CD4-positive, alpha-beta T cell treated with Interleukin-6 for 4 hours (primary cell): ENCODE results near the gene SH3PXD2A.

ENCODE experiments used
- DNase-seq: peaks from one replicate; pipeline ENCODE4 v3.0.0-alpha.2; 2020; ENCODE audit warnings: mixed read lengths

SH3PXD2A gene

DNA sequence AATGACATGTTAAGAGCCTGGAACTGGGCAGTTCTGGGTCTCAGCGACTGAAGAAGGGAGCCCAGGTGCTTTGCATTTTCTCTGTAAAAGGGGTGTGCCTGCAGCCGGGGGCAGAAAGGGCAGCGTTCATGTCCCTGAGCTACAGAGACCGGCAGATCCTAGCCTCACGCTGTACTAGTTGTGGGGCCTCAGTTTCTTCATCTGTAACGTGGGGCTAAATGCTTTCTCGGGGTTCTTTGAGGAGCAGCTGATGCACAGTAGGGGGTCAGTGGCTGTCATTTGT, 282.2 kb downstream of the SH3PXD2A start:
- no peak for DNase-seq

DNA sequence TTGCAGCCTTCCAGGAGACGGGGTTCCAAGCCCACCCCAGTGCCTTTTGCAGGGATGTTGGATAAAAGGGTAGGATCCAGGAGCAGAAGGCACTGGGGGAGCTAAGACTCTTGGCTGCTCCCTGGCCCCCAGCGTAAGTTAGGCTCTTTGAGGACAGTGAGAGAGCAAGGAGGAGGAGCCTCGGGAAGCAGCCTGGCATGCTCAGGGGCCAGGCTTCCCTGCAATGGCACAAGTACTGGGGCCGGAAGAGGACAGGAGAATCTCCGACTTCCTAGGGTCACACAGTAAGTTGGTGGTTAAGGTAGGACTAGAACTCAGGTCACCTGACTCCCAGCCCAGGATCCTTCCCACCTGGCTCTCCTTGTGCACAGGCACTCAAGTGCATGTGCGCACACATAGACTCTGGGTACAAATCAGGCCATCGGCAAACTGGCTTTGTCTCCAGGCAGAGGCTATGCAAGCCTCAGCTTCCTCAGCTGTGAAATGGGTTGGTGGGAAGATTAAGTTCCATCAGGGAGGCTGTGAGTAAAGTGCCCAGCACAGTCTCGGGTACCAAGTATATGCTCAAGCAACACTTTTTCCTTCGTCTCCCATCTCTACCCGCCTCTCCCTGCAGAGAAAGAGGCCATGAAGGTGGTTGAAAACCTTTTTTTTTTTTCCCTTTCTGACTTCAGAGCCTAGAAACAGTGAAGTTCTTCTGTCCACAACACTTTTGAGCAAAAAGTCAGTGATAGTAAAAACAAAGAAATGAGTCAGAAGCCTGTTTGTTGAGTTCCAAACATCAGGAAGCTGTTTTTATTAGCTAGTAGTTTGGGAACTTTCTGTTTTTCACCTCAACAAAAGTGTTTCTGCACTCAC, 282.8 kb downstream of the SH3PXD2A start:
- no peak for DNase-seq

DNA sequence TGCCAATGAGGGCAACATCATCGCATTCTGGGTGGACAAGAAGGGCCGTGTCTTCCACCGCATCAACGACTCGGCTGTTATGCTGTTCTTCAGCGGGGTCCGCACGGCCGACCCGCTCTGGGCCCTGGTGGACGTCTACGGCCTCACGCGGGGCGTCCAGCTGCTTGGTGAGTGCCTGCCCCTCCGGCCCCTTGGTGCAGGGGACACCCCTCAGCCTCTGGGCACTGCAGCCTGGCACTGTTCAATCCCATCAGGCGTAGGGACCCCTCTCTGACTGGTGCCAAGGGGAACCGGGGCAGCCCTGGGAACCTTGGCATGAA, 283.8 kb downstream of the SH3PXD2A start:
- no peak for DNase-seq

DNA sequence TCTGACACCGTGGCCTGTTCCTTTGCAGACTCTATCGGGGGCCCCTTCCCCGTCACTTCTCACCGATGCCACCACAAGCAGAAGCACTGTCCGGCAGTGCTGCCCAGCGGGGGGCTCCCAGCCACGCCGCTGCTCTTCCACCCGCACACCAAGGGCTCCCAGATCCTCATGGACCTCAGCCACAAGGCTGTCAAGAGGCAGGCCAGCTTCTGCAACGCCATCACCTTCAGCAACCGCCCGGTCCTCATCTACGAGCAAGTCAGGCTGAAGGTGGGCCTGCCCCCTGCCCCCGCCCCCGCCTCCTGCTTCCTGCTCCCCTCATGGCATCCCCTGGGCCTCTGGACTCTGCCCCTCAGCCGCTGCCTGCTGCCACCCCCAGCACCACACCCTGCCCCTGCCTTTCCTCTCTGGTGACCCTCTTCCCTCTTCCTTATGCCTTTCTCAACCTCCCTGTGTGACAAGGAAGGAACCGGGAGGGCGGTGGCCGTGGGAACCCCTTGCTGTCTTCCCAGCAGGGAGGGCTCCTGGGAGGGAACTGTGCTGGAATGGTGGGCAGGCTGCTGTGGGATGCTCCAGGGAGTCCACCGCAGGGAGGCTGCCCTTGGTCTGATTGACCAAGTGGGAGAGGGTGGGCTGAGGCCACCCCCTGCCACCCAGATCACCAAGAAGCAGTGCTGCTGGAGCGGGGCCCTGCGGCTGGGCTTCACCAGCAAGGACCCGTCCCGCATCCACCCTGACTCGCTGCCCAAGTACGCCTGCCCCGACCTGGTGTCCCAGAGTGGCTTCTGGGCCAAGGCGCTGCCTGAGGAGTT, 284.3 kb downstream of the SH3PXD2A start:
- DNase-seq: no peak

DNA sequence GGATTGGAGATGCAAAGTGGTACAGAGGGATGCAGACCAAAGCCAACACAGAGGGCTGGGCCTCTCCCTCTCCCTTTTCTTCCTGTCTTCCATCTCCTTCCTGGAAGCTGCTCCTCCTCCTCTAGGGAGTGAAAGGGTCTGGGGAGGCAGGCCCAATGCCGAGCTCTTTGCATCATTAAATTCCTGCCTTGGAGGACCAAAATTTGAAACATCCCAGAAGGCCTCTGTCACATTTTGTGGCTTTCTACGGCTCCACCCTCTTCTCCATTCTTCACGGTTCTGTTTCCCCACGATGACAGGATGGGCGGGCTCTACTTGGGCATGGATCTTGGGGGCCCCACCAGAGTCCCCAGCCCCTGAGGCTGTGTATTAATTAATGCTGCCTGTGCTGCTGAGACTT, 285.5 kb downstream of the SH3PXD2A start:
- no peak for DNase-seq

DNA sequence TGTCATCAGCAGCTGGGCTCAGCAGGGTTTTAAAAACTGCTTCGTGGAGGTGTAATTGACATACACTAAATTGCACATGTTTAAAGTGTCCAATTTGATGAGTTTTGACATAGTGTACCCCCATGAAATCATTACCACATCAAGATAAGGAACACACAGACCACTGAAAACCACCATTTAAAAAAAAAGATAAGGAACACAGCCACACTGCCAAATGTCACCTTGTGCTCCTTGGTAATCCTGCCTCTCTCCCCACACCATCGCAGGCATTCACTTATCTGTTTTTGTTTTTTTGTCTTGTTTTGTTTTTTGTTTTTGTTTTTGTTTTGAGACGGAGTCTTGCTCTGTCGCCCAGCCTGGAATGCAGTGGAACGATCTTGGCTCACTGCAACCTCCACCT, 286.9 kb downstream of the SH3PXD2A start:
- DNase-seq: no peak

DNA sequence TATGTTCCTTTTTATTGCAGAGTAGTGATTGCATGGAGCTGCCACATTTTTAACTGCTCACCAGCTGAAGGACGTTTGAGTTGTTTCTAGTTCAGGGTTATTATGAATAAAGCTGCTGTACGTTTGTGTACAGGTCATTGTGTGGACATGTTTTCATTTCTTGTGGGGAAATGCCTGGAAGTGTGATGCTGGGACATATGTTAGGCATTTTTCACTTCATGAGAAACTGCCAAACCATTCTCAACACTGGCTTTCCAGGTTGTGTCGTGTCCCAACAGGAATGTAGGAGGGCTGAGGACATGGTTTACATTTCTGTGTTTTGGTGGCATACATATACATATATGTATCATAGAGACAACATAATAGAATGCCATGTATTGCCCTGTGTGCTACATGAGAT, 288.8 kb downstream of the SH3PXD2A start:
- DNase-seq: no peak

DNA sequence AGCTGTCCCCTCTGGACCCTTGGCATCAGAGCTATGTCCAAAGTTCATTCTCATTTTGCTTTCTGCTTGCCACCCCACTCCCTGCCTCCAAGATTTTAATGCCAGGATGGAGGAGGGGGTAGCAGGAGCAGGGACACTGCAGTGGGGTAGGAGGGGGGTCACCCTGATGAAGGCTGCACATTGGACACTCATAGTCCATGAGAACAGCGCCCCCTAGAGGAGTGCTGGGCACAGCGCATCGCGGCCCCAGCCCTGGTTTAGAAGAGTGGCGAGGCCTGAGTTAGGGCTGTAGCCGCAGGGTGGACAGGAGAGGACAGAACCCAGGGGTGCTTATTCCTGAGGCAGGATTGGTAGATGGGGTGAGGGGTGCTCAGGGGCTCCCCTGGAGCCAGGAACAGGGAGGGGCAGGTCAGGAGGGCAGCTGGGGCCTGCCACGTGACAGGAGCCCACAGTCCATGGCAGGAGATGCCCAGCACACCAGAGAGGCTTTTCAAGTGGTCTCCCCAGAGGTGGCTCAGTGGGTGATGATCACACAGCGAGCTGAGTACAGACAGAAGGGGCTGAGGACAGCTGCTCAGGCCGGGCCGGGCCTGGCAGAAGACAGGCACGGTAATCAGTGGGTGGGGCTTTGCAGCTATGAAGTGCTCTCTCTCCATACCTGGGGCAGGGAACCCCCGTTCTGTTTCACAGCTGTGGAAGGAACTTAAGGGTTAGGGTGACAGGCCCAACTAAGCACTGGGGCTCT, 290.4 kb downstream of the SH3PXD2A start:
- DNase-seq: peak; percentile 9

DNA sequence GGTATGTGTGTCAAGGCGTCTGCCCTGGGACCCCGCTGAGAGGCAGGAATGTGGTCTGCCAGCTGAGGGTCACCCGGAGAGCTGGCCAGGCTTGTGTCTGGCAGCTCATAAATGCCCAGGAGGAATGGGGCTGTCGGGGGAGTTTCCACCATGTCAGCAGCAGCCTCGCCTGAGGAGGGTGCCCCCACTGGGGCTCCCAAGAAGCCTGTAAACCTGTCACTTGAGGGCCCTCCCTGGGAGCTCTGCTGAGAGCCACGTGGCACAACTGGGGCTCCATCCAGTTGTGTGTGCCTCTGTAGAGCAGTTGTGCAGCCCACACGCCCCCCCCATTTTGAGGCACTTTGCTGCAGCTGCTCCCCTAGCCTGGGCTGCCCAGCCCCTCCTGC, 291.3 kb downstream of the SH3PXD2A start:
- DNase-seq: no peak

DNA sequence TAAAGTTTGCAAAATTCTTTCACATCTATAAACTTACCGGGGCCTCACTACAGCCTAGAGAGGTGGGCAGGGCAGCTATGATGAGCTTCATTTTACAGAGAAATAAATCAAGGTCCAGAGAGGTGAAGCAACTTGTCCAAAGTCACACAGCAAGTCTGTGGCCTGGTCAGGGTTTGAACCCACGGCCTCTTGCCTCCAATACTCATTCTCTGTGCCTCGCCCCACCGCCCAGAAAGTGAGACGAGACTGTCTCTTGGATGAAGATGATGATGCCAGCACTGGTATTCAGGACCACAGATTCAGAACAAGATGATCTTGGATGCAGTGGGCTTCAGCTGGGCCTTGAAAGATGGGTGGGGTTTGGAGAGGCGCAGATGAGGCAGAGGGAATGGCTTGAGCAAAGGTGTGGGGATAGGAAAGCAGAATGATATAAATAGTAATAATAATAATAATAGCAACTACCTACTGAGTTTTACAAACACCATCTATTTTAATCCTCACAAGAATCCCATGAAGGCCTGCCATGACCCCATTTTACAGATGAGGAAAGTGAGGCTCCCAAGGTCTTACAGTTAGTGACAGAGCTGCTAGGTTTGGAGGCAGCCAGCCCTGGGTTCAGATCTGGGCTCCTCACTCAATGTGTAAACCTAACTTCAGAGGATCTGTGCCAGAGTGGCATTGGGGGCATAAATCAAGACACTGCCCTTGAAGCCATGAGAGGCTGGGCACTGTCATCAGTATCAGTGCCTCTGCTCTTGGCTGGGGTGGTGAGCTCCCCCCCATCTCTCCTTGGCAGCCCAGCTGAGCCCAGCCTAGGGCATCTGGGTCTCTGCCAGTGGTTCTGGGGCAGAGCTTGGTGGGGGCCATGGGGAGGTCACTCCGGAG, 291.9 kb downstream of the SH3PXD2A start:
- DNase-seq: no peak

DNA sequence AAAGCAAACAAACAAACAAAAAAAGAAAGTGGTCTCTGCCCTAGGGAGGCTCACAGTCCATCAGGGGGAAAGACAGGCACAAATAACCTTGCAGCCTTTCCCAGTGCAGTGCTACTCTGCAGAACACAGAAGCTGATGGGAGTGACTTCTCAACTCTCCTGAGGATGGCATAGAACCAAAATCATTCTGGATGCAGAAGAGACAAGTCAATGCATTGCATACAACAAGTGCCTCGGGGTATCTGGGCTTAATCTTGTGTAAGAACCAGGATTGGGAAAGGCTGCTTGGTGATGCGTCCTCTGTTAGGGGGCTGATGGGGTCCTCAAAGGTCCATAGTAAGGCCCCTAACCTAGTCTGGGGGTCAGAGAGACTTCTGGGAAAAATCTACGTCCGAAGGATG, 293.0 kb downstream of the SH3PXD2A start:
- no peak for DNase-seq

DNA sequence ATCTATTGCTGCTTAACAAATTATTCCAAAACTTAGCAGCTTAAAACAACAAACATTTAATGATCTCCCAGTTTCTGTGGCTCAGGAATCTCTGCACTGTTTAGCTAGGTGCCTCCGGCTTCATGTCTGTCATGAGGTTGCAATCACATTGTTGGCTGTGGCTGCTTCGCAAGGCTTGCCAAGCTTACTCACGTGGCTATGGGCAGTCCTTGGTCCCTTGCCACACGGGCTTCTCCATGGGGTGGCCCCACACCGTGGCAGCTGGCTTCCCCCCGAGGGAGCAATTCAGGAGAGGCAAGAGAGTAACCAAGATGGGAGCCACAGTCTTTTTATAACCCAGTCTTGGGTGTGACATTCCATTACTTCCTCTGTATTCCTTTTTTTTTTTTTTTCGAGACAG, 294.5 kb downstream of the SH3PXD2A start:
- no peak for DNase-seq

DNA sequence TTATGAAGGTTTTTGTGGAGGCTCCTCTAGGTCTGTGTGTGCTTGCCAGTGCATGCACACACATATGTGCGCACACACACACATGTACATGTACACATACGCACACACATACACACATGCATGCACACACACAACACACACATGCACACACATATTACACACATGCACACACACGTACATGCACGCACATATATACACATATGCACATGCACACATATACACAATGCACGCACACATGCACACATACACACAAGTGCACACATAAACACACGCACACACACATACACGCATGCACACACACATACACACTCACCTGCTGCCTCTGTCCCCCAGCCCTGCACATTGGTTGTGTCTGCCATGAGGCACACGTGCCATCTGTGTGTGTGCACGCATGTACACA, 295.6 kb downstream of the SH3PXD2A start:
- DNase-seq: no peak

DNA sequence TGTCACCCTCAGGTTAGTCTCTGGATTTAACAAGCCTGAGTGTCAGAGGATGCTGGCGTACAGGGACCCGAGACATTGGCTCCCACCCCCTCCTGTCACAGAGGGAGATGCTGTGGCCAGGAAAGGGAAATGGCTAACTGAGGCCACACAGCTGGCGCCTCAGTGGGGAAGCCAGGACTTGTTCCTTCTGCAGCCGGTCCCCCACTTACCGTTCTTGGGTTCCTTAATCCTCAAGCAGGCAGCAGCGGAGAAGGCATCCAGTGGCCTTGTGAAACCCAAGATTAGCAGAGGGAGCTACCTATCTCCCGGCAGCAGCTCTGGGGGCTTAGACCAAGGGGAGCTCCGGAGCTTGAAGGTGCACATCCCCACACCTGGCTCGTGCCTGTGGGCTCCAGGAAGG, 296.5 kb downstream of the SH3PXD2A start:
- no peak for DNase-seq

DNA sequence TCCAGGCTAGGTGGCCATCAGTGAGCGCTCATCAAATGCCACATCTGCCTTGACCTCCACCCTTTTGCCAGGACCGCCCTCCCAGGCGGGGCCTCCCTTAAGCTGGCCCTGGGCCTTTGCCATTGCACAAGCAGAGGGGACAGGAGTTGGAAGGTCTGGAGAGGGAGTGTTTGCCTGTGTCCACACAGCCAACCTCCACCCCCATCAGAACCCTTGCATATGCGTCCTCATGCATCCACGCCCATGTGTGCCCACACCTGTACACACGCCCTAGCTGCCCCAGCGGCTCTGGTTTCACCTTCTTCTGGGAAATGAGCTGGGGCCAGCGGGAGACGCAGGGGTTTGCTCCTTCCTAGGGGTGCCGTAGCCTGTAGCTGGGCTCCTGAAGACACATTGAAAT, 297.9 kb downstream of the SH3PXD2A start:
- no peak for DNase-seq

DNA sequence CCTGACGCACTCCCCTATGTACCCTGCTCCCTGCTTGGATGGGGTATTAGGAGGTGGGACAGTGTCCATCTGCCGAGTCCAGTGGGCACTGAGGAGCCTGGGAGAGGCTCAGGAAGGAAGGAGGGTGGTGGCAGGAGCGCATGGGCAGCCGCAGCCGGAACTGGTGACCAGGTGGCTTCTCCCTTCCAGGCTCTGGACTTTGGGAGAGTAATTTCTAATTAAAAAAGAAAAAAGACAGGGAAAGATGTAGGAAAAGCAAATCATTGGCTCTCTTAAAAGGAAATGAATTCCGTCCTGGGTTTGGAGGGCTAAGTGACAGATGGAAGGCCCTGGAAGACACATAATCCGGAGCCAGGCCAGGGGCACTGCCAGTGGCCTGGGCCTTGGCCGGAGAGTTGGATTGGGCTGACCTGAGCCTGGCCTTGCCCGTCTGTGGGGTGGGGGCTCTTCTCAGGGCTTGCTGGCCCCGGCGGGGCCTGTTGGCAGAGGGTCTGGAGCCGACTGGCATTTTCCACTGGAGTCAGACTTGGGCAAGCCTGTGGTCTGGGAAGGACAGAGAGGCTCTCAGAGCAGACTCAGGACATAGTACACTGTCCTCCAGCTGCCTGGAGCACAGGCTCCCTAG, 298.9 kb downstream of the SH3PXD2A start:
- DNase-seq: no peak

DNA sequence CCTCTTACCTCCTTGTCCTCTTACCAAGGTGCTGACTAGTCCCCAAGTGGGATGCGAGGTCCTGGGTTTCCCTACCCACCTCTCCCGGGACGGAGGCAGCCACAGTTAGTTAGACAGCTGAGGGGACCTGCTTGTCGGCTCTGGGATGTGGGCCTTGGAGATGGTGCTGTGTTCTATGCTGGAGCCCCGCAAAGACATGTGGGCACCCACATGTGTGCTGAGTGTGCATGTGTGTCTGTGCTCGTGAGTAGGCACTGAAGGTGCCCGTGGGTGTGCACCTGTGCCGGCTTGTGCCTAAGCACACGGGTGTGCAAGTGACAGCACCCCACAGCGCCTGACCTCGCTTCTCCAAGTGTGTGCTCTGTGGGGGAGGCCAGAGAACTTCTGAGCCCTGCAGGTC, 299.7 kb downstream of the SH3PXD2A start:
- no peak for DNase-seq

DNA sequence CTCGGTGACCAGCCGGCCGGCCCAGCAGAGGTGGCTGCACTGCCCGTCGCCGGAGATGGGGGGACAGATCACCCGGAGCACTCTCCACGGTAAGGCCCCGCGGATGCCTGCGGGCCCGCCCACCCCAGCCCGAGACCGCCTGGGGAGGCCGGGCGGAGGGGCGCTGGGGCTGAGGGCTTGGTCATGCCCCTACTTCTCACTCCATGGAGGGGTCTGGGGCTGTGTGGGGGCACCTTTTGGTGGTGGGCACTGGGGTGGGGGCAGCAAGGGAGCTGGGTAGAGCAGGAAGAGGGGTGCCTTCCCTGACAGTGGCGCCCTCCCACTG, 300.1 kb downstream of the SH3PXD2A start:
- no peak for DNase-seq

DNA sequence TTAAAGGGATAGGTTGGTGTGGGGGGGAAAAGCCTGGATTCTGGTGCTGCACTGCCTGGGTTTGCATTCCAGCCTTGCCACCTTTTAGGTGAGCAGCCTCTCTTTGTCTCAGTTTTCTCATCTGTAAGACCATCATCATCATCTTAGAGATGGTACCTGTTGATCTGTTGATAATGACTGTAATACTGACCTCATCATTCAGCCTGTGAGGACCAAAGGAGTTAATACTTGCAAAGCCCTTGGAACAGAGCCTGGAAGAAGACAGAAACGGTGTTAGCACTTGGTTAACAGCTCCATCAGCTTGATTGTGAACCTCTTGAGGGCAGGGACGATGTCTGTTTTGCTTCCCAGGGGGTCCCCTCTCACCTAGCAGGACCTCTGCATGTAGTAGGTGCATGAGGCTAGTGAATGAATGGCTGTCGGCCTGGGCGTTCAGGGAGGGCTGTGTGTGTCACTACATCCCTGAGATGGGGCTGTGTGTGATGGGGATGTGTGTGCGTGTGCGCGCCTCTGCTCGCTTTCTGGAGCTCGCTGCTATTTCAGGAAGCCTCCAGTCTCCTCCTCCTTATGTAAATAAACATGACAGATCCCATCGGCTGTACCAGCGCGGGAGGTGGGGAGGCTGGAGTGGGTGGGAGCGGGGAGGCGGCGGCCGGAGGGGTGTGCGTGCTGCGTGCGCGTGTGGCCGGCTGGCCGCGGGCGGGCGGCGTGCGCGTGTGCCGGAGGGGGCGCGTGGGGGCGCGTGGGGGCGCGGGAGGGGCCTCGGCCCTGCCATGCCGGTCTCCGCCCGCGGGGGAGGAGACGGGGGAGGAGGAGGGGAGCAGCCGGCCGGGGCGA, 300.7 kb downstream of the SH3PXD2A start:
- peak; percentile 29 for DNase-seq

DNA sequence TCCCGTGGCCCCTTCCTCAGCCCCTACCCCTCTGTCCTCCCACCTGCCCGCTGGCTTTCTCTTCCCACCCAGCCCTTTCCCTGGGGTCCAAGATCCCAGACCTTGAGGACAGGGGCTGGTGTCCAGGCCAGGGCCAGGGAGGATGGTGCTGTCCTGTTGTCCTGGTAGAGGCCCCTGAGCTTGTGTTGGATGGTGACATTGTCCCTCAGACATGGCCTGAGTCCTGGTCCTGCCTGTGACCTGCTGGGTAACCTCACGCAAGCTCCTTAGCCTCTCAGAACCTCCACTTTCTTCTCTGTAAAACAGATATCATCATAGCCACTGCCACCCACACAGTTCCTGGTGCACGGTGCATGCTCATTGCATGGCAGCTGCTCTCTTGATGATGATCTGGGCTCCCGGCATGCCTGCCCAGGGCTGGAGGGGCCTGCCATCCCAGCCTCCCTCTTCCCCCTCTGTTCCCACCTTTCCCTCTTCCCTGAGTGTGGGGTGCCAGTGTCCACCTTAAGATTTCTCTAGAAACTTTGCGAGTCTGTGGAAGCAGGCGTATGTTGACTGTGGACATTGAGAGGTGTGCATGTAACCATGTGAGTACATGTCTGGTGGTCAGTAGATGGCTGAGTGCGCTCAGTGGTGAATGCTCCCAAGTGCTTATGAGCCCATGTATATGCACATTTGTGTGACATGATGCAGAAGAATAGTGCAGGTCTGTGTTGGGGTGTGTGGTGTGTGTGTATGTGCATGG, 301.5 kb downstream of the SH3PXD2A start:
- no peak for DNase-seq
